MM.1S (cell line): ENCODE data around the gene ORAI2.

Experiments used
- EZH2 ChIP-seq: fragments of 300-600 bp; sonication (generic); optimal IDR thresholded peaks from 2 replicates; pipeline ENCODE3; 2017; ENCODE audit warnings: low read depth, mild to moderate bottlenecking, antibody characterized with exemption, low read length, mixed read lengths
- EZH2phosphoT487 ChIP-seq: fragments of 300-600 bp; sonication (generic); IDR thresholded peaks from 2 replicates; pipeline ENCODE4 v1.6.1; 2018; ENCODE audit warnings: antibody characterized with exemption, low read length
- TF ChIP-seq, protein P1 (sequence below): fragments of 300-600 bp; sonication (generic); IDR thresholded peaks from 2 replicates; pipeline ENCODE4 v1.5.1; 2016; ENCODE audit warnings: antibody characterized with exemption, low read length, mixed read lengths

DNA sequence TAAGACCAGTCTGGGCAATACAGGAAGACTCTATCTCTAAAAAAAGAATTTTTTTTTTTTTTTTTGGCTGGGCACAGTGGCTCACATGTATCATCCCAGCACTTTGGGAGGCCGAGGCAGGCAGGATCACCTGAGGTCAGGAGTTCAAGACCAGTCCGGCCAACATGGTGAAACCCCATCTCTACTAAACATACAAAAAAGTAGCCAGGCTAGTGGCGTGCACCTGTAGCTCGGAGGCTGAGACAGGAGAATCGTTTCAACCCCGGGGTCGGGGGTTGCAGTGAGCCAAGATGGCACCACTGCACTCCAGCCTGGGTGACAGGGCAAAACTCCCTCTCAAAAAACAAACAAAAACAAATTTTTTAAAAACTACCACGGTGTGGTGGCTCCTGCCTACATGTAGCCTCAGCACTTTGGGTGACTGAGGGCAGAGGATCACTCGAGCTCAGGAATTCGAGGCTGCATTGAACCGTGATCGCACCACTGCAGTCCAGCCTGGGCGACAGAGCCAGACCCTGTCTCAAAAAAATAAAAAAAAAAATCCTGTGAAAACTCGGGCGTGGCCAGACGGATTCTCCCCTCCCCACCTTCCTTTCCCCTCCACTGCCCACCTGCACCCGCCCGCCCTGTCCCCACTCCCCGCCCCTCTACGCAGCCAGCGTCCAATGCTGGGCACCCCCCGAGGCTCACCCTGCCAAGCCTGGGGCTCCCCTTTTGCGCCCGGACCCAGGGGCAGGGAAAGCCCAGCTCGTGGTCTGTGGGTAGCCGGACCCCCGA lies 745 bp upstream of the ORAI2 start:
- TF ChIP-seq, protein P1, sequence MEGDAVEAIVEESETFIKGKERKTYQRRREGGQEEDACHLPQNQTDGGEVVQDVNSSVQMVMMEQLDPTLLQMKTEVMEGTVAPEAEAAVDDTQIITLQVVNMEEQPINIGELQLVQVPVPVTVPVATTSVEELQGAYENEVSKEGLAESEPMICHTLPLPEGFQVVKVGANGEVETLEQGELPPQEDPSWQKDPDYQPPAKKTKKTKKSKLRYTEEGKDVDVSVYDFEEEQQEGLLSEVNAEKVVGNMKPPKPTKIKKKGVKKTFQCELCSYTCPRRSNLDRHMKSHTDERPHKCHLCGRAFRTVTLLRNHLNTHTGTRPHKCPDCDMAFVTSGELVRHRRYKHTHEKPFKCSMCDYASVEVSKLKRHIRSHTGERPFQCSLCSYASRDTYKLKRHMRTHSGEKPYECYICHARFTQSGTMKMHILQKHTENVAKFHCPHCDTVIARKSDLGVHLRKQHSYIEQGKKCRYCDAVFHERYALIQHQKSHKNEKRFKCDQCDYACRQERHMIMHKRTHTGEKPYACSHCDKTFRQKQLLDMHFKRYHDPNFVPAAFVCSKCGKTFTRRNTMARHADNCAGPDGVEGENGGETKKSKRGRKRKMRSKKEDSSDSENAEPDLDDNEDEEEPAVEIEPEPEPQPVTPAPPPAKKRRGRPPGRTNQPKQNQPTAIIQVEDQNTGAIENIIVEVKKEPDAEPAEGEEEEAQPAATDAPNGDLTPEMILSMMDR = no peak
- TF ChIP-seq EZH2phosphoT487 (no peak), EZH2 (no peak)
